Neuron (in vitro differentiated cells): ENCODE results near the gene OTOG.

Source experiments
- H2AFZ ChIP-seq: one replicate; pipeline ENCODE4 v1.6.1; 2013; ENCODE audit warnings: low read depth, mild to moderate bottlenecking, inconsistent platforms, low read length, moderate library complexity
- H3K27me3 ChIP-seq: one replicate; pipeline ENCODE4 v1.6.1; 2013; ENCODE audit warnings: low read length; ENCODE audit not compliant: insufficient read depth
- H3K36me3 ChIP-seq: one replicate; pipeline ENCODE4 v1.6.1; 2013; ENCODE audit warnings: low read length; ENCODE audit not compliant: insufficient read depth
- H3K4me1 ChIP-seq: one replicate; pipeline ENCODE4 v1.6.1; 2013; ENCODE audit warnings: low read length; ENCODE audit not compliant: insufficient read depth
- H3K4me3 ChIP-seq: 2 replicates; pipeline ENCODE4 v1.5.1; 2013; ENCODE audit warnings: mild to moderate bottlenecking, low read length, moderate library complexity
- H3K9me3 ChIP-seq: one replicate; pipeline ENCODE4 v1.6.1; 2013; ENCODE audit warnings: low read length

Gene OTOG

DNA sequence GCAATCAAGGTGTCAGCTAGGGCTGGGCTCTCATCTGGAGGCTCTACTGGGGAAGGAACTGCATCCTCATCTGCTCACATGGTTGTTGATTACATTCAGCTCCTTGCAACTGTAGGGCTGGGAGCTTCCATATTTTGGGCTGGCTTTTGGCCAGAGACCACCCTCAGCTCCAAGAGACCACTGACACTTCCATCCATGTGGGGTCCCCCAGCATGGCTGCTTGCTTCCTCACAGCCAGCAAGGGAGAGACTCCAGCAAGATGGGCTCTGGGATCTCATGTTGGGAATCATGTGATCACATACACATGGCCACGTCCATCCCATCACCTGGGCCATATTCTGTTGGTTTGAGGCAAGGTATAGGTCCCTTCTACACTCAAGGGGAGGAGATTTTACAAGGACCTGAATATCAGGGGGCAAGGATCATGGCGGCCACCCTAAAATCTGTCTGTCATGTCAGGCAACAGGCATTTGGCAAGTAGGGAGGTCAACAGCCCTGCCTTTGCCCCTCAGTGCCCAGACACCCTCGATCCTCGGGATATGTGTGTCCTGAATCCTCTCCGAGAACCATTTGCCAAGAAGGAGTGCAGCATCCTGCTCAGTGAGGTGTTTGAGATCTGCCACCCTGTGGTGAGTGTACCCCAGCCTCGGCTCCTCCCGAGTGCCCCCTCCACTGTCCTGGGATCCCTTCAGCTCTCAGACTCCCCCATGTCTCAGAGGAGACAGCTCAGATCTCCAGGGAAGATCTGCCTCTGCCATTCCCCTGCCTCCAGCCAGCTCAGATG is 48.7 kb downstream of the OTOG start:
- Histone ChIP-seq H3K27me3 (peaks cover 7% of the 10 kb centered on the region), H3K36me3 (no peaks in the 10 kb centered on the region), H3K9me3 (peaks cover 2% of the 10 kb centered on the region), H3K4me3 (no peak overlapping the region), H2AFZ (no peak overlapping the region), H3K4me1 (no peaks in the 10 kb centered on the region)

DNA sequence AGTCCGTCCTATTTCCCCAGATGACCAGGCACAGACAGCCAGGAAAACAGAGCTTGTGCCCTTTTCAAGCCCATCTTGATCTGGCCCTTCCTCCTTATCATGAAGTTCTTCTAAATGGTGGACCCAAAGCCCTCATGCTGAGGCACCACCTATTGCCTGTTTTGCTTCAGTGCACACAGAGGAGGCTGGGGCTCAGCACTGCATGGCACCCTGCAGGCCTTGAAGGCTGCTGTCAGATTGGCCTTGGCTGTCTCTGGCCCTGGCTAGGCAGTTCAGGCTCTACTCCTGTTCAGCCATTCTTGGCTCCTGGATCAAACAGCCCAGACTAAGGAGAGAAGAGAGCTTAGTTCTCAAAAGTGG is 49.2 kb downstream of the OTOG start:
- Histone ChIP-seq H2AFZ (no peak overlapping the region), H3K4me3 (no peak overlapping the region), H3K36me3 (no peaks in the 10 kb centered on the region), H3K4me1 (no peaks in the 10 kb centered on the region), H3K9me3 (peaks cover 2% of the 10 kb centered on the region), H3K27me3 (peaks cover 7% of the 10 kb centered on the region)

GRCh38 chr11:17596711-17597110 is 49.7 kb downstream of the OTOG start:
- Histone ChIP-seq H3K27me3 (peaks cover 7% of the 10 kb centered on the region), H2AFZ (no peak overlapping the region), H3K9me3 (peaks cover 2% of the 10 kb centered on the region), H3K4me3 (no peak overlapping the region), H3K4me1 (no peaks in the 10 kb centered on the region), H3K36me3 (no peaks in the 10 kb centered on the region)

DNA sequence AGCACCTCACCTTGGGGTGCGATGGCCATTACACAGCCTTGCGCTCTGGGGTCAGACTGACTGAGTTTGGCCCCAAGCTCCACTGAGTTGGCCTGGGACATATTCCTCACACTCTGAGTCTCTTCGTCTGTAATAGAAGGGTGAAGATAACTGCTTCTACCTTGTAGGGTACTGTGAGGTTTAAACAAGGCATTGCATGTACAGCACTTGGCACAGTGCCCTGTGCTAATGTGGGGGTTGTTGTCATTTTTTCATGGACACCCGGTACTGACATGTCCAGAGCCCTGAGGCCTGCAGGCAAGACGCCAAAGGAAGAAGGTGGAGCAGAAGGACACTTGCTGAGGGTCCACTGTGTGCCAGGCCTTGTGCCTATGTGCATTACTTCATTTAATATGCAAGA is 50.7 kb downstream of the OTOG start:
- Histone ChIP-seq H3K4me3 (no peak overlapping the region), H3K4me1 (no peaks in the 10 kb centered on the region), H3K36me3 (no peaks in the 10 kb centered on the region), H3K9me3 (peaks cover 2% of the 10 kb centered on the region), H3K27me3 (peaks cover 7% of the 10 kb centered on the region), H2AFZ (no peak overlapping the region)

GRCh38 chr11:17598700-17599459 is 51.8 kb downstream of the OTOG start:
- Histone ChIP-seq H3K9me3 (no peaks in the 10 kb centered on the region), H3K4me3 (no peak overlapping the region), H3K4me1 (no peaks in the 10 kb centered on the region), H3K36me3 (no peaks in the 10 kb centered on the region), H2AFZ (no peak overlapping the region), H3K27me3 (peaks cover 7% of the 10 kb centered on the region)

DNA sequence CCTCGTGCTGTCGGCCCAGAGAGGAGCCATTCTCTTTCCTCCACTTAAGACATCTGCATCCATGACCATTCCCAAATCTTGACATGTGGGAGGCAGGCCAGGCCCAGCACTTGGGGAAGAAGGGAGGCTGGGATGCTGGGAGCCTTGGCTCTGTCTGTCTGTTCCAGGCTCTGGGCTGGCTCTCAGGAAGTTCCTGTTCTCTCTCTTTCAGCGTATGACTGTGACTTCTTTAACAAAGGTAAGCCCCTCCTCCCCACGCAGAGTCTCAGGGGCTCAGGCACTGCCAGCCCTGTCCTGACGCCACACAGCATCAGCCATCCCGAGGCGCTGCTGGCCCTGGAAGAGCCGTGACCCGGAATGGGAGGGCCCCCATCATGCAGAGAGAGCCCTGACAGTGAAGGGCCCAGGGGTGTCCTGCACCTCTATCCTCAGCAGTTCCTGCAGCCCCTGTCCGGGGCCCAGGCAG is 52.4 kb downstream of the OTOG start:
- H2AFZ ChIP-seq: no peak overlapping the region
- H3K9me3 ChIP-seq: no peaks in the 10 kb centered on the region
- H3K4me1 ChIP-seq: no peaks in the 10 kb centered on the region
- H3K36me3 ChIP-seq: no peaks in the 10 kb centered on the region
- peaks cover 10% of the 10 kb centered on the region for H3K27me3 ChIP-seq
- no peak overlapping the region for H3K4me3 ChIP-seq

- H3K36me3 ChIP-seq: no peaks in the 10 kb centered on the region
- H3K9me3 ChIP-seq: no peaks in the 10 kb centered on the region
- peaks cover 10% of the 10 kb centered on the region for H3K27me3 ChIP-seq
- H2AFZ ChIP-seq: no peak overlapping the region
- H3K4me3 ChIP-seq: no peak overlapping the region
- no peaks in the 10 kb centered on the region for H3K4me1 ChIP-seq
These were observed 53.5 kb downstream of the OTOG start for GRCh38 chr11:17600316-17601255.

- Histone ChIP-seq H3K4me3 (no peak overlapping the region), H2AFZ (no peak overlapping the region), H3K27me3 (peaks cover 13% of the 10 kb centered on the region), H3K9me3 (no peaks in the 10 kb centered on the region), H3K4me1 (no peaks in the 10 kb centered on the region), H3K36me3 (no peaks in the 10 kb centered on the region)
These were observed 54.2 kb downstream of the OTOG start for GRCh38 chr11:17601256-17601671.

DNA sequence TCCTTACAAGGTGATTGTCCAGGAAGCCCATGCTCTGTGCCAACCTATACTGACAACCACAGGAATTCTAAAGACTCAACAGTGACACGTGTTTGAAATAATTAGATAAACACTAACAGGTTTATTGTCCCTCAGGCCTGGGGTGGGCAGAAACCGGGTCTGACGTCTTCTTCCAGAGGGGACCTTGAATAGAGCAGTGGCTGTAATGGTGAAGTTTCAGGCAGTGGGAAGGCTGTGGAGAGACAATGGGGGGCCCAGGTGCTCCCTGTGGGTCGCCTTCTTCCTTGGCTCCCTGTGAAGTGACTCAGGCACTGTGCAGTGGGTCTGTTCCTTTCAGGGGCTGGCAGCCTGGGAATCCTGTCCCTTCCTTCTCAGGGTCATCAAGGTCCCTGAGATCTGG is 54.6 kb downstream of the OTOG start:
- no peaks in the 10 kb centered on the region for H3K36me3 ChIP-seq
- H3K4me1 ChIP-seq: no peaks in the 10 kb centered on the region
- no peak overlapping the region for H2AFZ ChIP-seq
- peaks cover 17% of the 10 kb centered on the region for H3K27me3 ChIP-seq
- H3K9me3 ChIP-seq: no peaks in the 10 kb centered on the region
- H3K4me3 ChIP-seq: no peak overlapping the region

- Histone ChIP-seq H2AFZ (no peak overlapping the region), H3K4me1 (no peaks in the 10 kb centered on the region), H3K9me3 (no peaks in the 10 kb centered on the region), H3K36me3 (no peaks in the 10 kb centered on the region), H3K4me3 (no peak overlapping the region), H3K27me3 (peaks cover 23% of the 10 kb centered on the region)
These were observed 55.3 kb downstream of the OTOG start for GRCh38 chr11:17602105-17603001.

GRCh38 chr11:17603056-17603825 is 56.2 kb downstream of the OTOG start:
- Histone ChIP-seq H3K36me3 (no peaks in the 10 kb centered on the region), H3K9me3 (no peaks in the 10 kb centered on the region), H3K4me1 (no peaks in the 10 kb centered on the region), H2AFZ (no peak overlapping the region), H3K27me3 (peaks cover 23% of the 10 kb centered on the region), H3K4me3 (no peak overlapping the region)
